Suprapubic skin (tissue), 4 donors: ENCODE measurements around the gene SS18L1.

Source experiments
- CTCF ChIP-seq, 2 donors: fragments of 200-600 bp in 1 of 2; fragments of 450-650 bp in 1 of 2; sonication (generic) in 1 of 2; IDR thresholded peaks; one replicate each; pipeline ENCODE4 v1.5.1; 2016 to 2019; ENCODE audit warnings: antibody characterized with exemption in 2 of 2, mild to moderate bottlenecking in 1 of 2, moderate library complexity in 1 of 2
- EP300 ChIP-seq: sonication (generic); formaldehyde crosslinking; IDR thresholded peaks from one replicate; pipeline ENCODE4 v1.6.1; 2017; ENCODE audit warnings: antibody characterized with exemption
- POLR2AphosphoS5 ChIP-seq, 3 donors: sonication (generic); formaldehyde crosslinking; IDR thresholded peaks; one replicate each; pipeline ENCODE4 v1.6.1; 2017; ENCODE audit warnings: antibody characterized with exemption in 3 of 3

- no peak for TF ChIP-seq CTCF (IDR thresholded peaks at IDR 0.05)
- TF ChIP-seq POLR2AphosphoS5 (IDR thresholded peaks at IDR 0.05), result no peak
- no peak for TF ChIP-seq EP300
These were observed 8.8 kb upstream of the SS18L1 start for GRCh38 chr20:62134735-62135231.
